Activated B cell treated with CpG ODN at 0.5 μM for 24 hours (primary cell): ENCODE results near the gene OBSL1. TPM values are rescaled to one million over a fixed set of nuclear protein-coding genes. Genes with fewer than 3 reads are reported as not detected.

ENCODE experiments used
- ATAC-seq: fragments of 200-7000 bp; cut with Tn5 transposase; one replicate; pipeline ENCODE4 v1.10.0; 2021; ENCODE audit warnings: low read depth, mild to moderate bottlenecking, moderate library complexity
- CTCF ChIA-PET: fragments of 350-600 bp; sonication (Branson Sonifier 250); formaldehyde crosslinking; loops from one replicate; lab custom pipeline; 2021; ENCODE audit warnings: antibody characterized with exemption; lab: Charles Lee
- POLR2A ChIA-PET: fragments of 350-600 bp; sonication (Branson Sonifier 250); formaldehyde crosslinking; loops from one replicate; lab custom pipeline; 2021; ENCODE audit warnings: antibody characterized with exemption; lab: Charles Lee
- DNase-seq: peaks from one replicate; pipeline ENCODE4 v3.0.0; 2022
- H3K27ac Mint-ChIP-seq: one replicate; pipeline ENCODE4 v1.8.0; 2020; ENCODE audit warnings: mixed read lengths
- H3K27me3 Mint-ChIP-seq: one replicate; pipeline ENCODE4 v1.8.0; 2021; ENCODE audit warnings: mixed read lengths
- H3K36me3 Mint-ChIP-seq: one replicate; pipeline ENCODE4 v1.8.0; 2021; ENCODE audit warnings: low read depth, mixed read lengths
- H3K4me1 Mint-ChIP-seq: one replicate; pipeline ENCODE4 v1.8.0; 2021; ENCODE audit warnings: mixed read lengths
- H3K4me3 Mint-ChIP-seq: one replicate; pipeline ENCODE4 v1.8.0; 2020; ENCODE audit warnings: mild to moderate bottlenecking, mixed read lengths
- H3K9me3 Mint-ChIP-seq: one replicate; pipeline ENCODE4 v1.8.0; 2020; ENCODE audit warnings: mixed read lengths
- CTCF ChIP-seq: fragments of 200-600 bp; IDR thresholded peaks from one replicate; pipeline ENCODE4 v1.8.0; 2022; ENCODE audit warnings: antibody characterized with exemption, mild to moderate bottlenecking
- intact Hi-C: fragments of 100-400 bp; cut with micrococcal nuclease; formaldehyde crosslinking; loops from one replicate; pipeline ENCODE4 v1.15.1; 2024
- total RNA-seq: library from RNA; stranded (reverse); gene quantifications from 2 replicates; pipeline ENCODE4 v1.2.3, GENCODE V29; 2022

Gene OBSL1
- total RNA-seq, 1 donor from 2014 or later, result not detected

- DNase-seq, result no peak
- Mint-ChIP-seq H3K4me1 (no peaks in the 10 kb centered on the region), H3K9me3 (no peaks in the 10 kb centered on the region), H3K27me3 (peaks cover 52% of the 10 kb centered on the region), H3K4me3 (no peak overlapping the region), H3K36me3 (no peaks in the 10 kb centered on the region), H3K27ac (no peak overlapping the region)
- POLR2A ChIA-PET, result no interaction called here
- ATAC-seq, result no peak
- no peak for TF ChIP-seq CTCF
- CTCF ChIA-PET, result interaction anchor here (5.9 kb wide), 1 partner anchor 130 kb away, joined by 82 read pairs; no protein-coding TSS in a partner anchor
- intact Hi-C loops, result loop anchor here (5.0 kb wide), 1 partner anchor 475 kb away; no protein-coding TSS in a partner anchor
Observed at GRCh38 chr2:219532378-219532649, 39.0 kb downstream of the OBSL1 start.

GRCh38 chr2:219531639-219532377 is 39.5 kb downstream of the OBSL1 start:
- intact Hi-C loops, result loop anchor here (2.0 to 5.0 kb wide), 2 partner anchors 23 to 475 kb away; no protein-coding TSS in a partner anchor
- H3K27me3 Mint-ChIP-seq, result peaks cover 55% of the 10 kb centered on the region
- no peak for TF ChIP-seq CTCF
- ATAC-seq (no peak), DNase-seq (no peak)
- H3K36me3 Mint-ChIP-seq, result no peaks in the 10 kb centered on the region
- no peaks in the 10 kb centered on the region for H3K9me3 Mint-ChIP-seq
- CTCF ChIA-PET, result interaction anchor here (2.5 to 5.9 kb wide), 2 partner anchors 11 to 129 kb away, joined by 11 to 82 read pairs; no protein-coding TSS in a partner anchor
- H3K27ac Mint-ChIP-seq, result no peak overlapping the region
- POLR2A ChIA-PET, result no interaction called here
- H3K4me3 Mint-ChIP-seq, result no peak overlapping the region
- H3K4me1 Mint-ChIP-seq, result no peaks in the 10 kb centered on the region

DNA sequence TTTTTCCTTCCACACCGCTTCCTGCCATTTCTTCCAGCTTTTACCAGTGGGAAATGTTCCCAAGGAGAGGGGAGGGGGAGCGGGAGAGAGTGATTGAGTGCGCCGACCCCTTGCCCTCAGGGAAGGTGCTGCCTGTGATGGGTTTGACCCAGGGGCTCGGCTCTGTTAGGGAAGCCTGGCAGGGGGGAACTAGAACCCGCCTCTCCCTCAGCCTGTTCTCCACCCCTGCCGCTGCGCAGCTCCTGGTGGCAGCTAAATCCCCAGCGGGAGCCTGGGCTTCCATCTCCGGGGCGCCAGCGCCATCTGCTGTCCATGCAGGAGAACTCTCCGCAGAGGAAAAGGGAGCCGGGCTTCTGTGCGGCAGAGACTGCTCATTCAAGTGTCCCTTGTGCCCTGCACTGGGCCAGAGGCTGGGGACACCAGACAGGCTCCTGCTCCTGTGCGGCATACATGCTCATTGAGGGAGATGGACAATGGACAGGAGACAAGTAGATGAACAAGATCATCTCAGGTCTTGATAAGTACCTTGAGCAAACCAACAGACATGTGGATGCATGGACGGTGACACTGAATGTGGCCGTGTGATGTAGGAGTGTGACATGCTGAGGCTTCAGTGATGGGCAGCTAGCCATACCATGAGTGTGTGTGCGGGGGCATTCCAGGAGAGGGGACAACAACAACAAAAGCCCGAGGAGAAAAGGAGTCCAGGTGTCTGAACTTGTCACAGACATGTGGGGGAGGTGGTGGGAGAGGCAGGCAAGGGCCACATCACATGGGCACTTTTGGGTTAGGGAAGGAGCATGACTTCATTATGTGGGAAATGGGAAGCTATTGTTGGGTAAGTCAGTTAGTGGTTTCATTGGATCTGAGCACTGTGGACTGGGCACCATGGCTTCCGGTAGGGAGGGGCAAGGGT is 41.0 kb downstream of the OBSL1 start:
- POLR2A ChIA-PET, result interaction anchor here (1.0 to 1.4 kb wide), 3 partner anchors 32 to 128 kb away, joined by 3 to 4 read pairs (median 3); partner anchors contain the start of gene GMPPA
- H3K4me3 Mint-ChIP-seq, result no peak overlapping the region

DNA sequence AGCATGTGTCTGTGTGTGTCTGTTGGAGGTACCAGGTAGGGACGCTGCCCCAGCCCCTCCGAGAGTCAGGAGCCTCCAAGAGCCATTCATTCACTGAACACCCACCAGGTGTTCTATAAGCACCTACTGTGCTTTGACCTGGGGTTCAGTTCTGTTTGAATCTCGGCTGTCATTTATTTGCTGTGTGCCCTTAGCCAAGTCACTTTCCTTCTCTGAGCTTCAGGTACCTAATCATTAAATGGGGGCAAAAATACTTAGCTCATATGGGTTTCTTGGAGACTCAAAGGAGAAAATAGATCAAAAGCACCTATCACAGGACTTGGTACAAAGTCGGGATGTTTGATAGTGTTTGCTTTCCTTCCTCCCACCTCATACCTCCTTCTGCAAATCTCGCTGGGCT is 43.9 kb downstream of the OBSL1 start:
- Mint-ChIP-seq H3K9me3 (no peaks in the 10 kb centered on the region), H3K36me3 (no peaks in the 10 kb centered on the region), H3K27me3 (peaks cover 70% of the 10 kb centered on the region), H3K27ac (no peak overlapping the region), H3K4me3 (no peak overlapping the region), H3K4me1 (peaks cover 7% of the 10 kb centered on the region)
- no peak for DNase-seq
- ATAC-seq, result no peak
- TF ChIP-seq CTCF, result no peak
- intact Hi-C loops, result no loop called here
- POLR2A ChIA-PET, result no interaction called here
- CTCF ChIA-PET, result interaction anchor here (1.0 to 5.9 kb wide), 3 partner anchors 32 to 125 kb away, joined by 3 to 82 read pairs (median 10); a partner anchor contains a TSS

More for the DNA sequence above, 41.0 kb downstream of the OBSL1 start:
- no peak overlapping the region for H3K27ac Mint-ChIP-seq
- TF ChIP-seq CTCF, result peak; percentile 91
- ATAC-seq (peak; percentile 97), DNase-seq (peak; percentile 73)
- H3K36me3 Mint-ChIP-seq, result no peaks in the 10 kb centered on the region
- CTCF ChIA-PET, result interaction anchor here (0.6 to 5.9 kb wide), 27 partner anchors 9 to 500 kb away, joined by 3 to 82 read pairs (median 5); partner anchors contain the start of genes ASIC4, CHPF, GMPPA and NHEJ1
- H3K9me3 Mint-ChIP-seq, result no peaks in the 10 kb centered on the region
- intact Hi-C loops, result loop anchor here (1.0 to 5.0 kb wide), 8 partner anchors 22 to 473 kb away; partner anchors contain the start of gene NHEJ1
- H3K27me3 Mint-ChIP-seq, result peaks cover 60% of the 10 kb centered on the region
- H3K4me1 Mint-ChIP-seq, result no peaks in the 10 kb centered on the region
